ENCODE results near the gene KLF5.

DNA sequence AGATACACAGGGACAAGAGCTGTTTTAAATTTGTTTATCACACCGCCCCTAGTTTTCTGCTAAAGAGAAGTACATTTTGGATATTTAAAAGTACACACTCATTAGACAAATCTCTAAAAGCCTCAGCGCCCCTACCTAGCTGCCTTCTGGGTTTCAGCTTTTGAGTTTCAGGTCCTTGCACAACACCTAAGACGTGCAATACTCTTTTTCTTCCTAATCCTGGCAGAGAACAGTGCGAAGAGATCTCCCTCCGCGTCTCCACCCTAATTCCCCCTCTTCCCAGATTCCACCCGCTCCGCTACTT lies 421 bp upstream of the KLF5 start:
- TF ChIP-seq POLR2A (IDR thresholded peaks at IDR 0.05; ENCODE audit: borderline replicate concordance, extremely low read depth, insufficient read depth, insufficient read length), result no peak
- no peak for TF ChIP-seq YY1 (IDR thresholded peaks at IDR 0.05; ENCODE audit: extremely low read depth, insufficient replicate concordance, low read depth, low read length)
- TF ChIP-seq CTCF (IDR thresholded peaks at IDR 0.05 in 2 of 3, conservative IDR thresholded peaks at IDR 0.05 in 1 of 3; ENCODE audit: borderline replicate concordance in 1 of 3, insufficient read depth in 1 of 3, low read depth in 2 of 3, low read length in 2 of 3), result no peak

Measured in HCT116 (cell line).